Stimulated activated CD4-positive, alpha-beta T cell treated with anti-CD3 and anti-CD28 coated beads, Interleukin-1b, Interleukin-23, amount 100 ng/mL, for 48 hours (primary cell): Measurements from ENCODE around the gene CAPN15.
"Not testable (repeated sequence)": the region's sequence is repeated elsewhere in the genome, so short reads cannot be mapped to it uniquely, and the experiment has no call there.

ENCODE experiments used
- DNase-seq: peaks from one replicate; pipeline ENCODE4 v3.0.0-alpha.2; 2020

Gene CAPN15

DNA sequence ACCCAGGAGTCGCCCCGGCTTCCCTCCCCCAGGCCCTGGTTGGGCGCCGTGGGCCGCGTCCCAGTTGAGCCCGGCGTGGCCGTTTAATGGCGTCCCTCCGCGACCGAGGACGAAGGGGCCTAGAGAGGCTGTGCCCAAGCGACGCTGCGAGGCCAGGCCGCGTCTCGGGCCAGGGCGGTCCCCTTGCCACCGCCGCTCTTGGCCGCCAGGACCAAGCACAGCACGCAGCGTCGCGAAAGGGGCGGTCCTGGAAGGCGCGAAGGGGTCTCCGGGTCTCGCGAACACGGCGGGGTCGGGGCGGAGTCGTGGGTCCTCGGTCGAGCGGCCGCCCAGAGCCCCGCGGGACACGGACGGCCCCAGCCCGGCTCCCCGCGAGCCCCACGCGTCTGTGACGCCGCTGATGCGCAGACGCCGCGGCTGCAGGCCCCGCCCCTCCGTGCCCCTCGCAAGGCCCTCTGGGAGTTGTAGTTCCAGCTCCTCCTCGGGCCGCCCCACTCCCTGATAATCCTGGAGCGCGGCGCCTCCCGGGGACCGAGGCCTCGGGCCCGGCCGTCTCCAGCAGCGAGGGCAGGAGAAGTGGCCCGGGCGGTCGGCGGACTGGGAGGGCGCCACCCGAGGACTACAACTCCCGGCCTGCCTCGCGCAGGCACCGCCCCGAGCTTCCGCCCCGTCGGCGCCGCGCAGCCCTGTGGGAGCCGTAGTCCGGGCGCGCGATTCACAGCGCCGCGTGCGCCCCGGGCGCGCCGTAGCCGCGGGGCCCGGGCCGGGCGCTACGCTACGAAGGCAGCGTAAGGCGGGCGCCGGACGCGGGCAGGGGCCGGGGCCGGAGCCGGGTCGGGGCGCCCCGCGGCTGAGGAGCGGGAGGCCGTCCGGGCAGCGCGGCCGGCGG is at the start of gene CAPN15:
CAPN15 (plus strand) TSS at position 698 of the 889 bp plus-strand sequence. CDS start 19,127 bp downstream, outside the sequence.
- DNase-seq = peak; percentile 86

DNA sequence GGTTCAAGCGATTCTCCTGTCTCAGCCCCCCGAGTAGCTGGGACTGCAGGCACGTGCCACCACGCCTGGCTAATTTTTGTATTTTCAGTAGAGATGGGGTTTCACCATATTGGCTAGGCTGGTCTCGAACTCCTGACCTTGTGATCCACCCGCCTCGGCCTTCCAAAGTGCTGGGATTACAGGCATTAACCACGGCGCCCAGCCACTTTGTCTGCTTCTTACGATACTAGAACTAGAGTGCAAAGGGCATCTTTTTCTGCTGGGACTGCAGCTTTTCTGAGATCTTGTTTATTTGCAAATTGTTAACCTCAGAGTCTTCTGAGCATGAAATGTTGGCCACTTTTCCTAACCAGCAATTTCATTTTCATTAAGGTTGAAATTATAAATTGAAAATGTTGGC is 49.2 kb upstream of the CAPN15 start:
- not testable (repeated sequence) for DNase-seq

GRCh38 chr16:482468-483185 is 44.9 kb upstream of the CAPN15 start:
- no peak for DNase-seq

- no peak for DNase-seq
Measured at GRCh38 chr16:483341-484075, 44.0 kb upstream of the CAPN15 start.

DNA sequence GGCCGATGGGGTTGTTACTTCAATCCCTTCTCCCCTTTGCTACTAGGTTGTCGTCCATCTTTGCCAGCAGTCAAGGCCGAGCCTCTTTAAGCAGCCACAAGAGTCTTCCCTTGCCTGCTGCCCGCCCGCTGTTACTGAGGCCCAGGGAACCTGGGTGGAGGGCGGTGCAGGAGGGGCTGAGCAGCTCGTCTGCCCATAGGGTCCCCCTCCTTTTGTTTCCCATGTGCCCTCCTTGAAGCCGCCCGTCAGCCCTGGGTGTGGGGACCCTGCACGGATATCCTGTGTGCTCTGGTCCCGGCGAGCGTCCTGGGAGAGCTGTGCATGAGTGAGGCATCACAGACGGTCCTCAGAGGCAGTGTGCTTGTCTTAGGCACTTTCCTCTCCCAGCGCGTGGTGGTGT is 37.9 kb upstream of the CAPN15 start:
- no peak for DNase-seq

- DNase-seq = no peak
Measured at GRCh38 chr16:490768-491167, 36.7 kb upstream of the CAPN15 start.

GRCh38 chr16:491220-491919 is 36.1 kb upstream of the CAPN15 start:
- DNase-seq = no peak

DNA sequence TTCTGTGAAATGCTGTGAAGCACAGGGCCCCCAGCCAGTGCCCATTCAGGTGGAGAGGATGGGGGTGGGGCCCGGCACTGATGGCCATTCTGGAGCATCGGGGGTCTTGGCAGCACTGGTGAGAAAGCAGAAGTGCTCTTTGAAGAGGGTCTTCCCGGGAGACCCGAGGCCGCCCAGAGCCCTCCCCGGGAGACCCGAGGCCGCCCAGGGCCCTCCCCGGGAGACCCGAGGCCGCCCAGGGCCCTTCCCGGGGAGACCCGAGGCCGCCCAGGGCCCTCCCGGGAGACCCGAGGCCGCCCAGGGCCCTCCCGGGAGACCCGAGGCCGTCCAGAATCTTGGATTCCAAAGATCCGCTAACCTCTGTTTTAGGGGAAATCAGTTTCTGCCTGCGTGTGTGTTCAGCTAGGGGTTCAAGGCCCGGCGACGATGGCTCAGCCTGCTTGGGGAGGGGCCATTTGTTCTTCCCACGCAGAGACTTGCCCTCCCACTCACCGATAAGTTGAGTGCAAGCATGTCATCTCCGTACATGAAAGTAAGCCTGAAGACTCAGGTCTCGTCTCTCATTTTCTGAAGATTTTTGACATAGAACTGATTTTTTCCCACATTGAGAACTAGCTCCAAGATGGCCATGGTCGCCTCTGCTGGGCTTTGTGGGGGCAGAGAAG is 35.2 kb upstream of the CAPN15 start:
- DNase-seq = no peak

DNA sequence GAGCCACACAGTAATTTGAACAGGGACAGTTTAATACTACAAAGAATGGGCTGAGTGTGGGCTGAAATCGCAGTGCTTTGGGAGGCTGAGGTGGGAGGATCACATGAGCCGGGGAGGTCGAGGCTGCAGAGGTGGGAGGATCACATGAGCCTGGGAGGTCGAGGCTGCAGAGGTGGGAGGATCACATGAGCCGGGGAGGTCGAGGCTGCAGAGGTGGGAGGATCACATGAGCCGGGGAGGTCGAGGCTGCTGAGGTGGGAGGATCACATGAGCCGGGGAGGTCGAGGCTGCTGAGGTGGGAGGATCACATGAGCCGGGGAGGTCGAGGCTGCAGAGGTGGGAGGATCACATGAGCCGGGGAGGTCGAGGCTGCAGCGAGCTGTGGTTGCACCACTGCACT is 32.8 kb upstream of the CAPN15 start:
- DNase-seq = not testable (repeated sequence)

- no peak for DNase-seq
Measured at GRCh38 chr16:495127-495748, 32.3 kb upstream of the CAPN15 start.

DNA sequence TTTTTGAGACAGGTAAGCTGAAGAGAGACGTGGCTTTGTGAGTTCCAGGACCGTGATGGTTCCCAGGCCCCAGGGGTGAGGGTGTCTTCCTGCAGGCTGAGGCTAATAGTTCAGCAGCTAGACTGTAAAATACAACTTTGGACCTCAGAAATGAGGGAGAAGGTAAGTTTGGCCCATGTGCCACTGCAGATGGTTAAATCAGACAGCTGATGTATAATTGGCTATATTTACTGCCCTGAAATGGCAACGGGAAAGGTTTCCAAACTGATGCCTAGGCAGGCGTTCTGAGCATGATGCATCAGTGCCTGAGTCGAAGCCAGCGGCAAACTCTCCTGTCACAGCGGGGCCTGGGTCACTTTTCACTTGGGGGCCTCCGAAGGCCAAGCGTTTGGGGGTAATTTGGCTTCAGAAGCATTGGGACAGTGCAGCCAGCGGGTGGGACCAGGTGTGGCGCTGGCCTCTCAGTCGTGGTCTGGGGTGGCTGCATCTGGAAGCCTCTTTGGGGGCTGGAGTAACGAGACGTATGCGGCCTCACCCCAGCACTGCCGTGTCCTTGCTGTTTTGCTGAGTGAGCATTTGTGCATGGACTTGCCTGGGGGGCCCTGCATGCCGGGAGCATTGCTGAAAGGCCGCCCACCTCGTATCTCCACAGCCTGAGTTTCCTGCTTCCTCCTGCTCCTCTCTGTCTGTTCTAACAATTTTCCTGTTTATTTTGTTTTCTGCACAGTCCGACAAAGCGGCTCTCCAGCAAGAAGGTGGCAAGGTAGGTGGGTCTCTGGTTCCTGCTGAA is 31.2 kb upstream of the CAPN15 start:
- DNase-seq = no peak

- DNase-seq = no peak
Measured at GRCh38 chr16:497258-497657, 30.3 kb upstream of the CAPN15 start.

GRCh38 chr16:499924-500323 is 27.6 kb upstream of the CAPN15 start:
- no peak for DNase-seq

DNA sequence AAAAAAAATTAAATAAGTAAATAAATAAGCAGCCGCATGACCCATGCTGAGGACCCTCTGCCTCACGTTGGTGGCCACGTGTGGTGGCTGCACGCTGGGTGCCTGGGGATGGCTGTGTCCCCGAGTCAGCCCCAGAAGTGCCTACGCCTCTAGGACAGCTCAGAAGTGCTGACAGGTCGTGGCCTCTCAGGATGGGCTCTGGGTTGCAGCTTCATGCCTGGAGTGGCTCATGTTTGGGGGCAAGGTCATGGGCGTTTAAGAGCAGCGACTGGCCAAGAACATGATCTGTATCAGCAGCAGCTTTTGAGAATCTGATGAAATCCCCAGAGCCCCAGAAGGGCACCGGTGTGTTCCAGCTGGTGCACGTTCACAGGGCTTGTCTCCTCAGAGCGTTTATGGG is 26.8 kb upstream of the CAPN15 start:
- no peak for DNase-seq

GRCh38 chr16:502179-502943 is 25.2 kb upstream of the CAPN15 start:
- no peak for DNase-seq

DNA sequence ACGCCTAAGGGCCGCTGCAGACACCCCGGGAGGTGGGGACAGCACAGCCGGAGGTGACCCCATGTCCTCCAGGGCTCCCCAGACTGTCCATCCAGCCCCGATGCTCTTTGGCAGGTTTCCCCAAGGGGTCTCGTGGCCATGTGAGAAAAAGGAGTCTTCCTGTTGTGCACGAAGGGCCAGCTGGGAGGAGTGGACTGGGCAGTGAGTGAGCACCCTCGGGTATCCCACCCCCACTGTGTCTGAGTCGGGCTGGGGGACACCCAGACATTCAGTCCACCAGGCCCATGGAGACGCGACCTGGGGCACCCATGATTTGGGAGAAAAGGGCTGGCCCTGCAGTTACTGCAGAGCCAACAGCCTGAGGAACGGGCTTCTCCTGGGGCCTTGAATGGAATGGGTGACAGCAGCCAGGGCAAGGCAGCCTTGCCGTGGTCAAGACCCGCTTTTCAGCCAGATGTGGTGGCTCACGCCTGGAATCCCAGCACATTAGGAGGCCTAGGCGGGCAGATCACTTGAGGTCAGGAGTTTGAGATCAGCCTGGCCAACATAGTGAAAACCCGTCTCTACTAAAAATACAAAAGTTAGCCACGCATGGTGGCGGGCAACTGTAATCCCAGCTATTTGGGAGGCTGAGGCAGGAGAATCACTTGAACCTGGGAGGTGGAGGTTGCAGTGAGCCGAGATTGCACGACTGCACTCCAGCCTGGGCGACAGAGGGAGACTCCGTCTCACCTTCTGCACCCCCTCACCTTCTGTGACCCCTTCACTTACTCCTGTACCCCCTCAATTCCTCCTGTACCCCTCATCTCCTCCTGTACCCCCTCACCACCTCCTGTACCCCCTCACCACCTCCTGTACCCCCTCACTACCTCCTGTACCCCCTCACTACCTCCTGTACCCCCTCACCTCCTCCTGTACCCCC is 24.1 kb upstream of the CAPN15 start:
- no peak for DNase-seq

GRCh38 chr16:505479-506245 is 21.9 kb upstream of the CAPN15 start:
- no peak for DNase-seq

DNA sequence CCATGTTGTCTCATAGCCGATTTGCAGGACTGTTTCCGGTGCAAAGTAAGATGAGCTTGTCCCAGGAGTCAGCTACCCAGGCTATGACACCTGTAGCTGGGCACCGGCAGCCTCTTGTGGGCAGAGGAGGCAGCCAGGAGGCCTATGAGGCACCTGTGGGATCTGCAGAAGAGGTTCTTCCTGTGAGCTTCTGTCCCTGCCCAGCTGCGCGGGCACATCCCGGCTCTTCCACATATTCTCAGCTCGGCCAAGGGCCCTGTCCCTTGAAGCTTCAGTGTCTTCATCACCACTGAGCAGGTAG is 21.3 kb upstream of the CAPN15 start:
- DNase-seq = no peak
